SK-N-SH (cell line): Measurements from ENCODE around the gene IL1F10. TPM values are rescaled to one million over a fixed set of nuclear protein-coding genes. Genes with fewer than 3 reads are reported as not detected.

Experiments used
- CTCF ChIA-PET: fragments of 300-600, 350-600 bp; formaldehyde crosslinking; extraction: SDS; loops from one replicate; lab custom pipeline; 2021; lab: Yijun Ruan, JAX
- POLR2A ChIA-PET: fragments of 350-600 bp; sonication (Branson Sonifier 250); formaldehyde crosslinking; extraction: SDS; loops from one replicate; lab custom pipeline; 2020; ENCODE audit warnings: antibody characterized with exemption, inconsistent platforms; lab: Yijun Ruan, JAX
- DNase-seq: peaks from one replicate; pipeline ENCODE4 v3.0.0; 2012
- H2AFZ ChIP-seq: fragments of 200-600 bp; sonication (generic); 2 replicates; pipeline ENCODE4 v1.8.1; 2016; ENCODE audit warnings: antibody characterized with exemption, mild to moderate bottlenecking, low read depth
- H3F3A ChIP-seq: fragments of 200-600 bp; sonication (generic); replicated peaks from 2 replicates; pipeline ENCODE3; 2016; ENCODE audit warnings: antibody characterized with exemption, mild to moderate bottlenecking; ENCODE audit not compliant: insufficient read depth
- H3K27ac ChIP-seq, 2 experiments: fragments of 200-500 bp in 1 of 2; fragments of 200-600 bp in 1 of 2; sonication (Bioruptor generic) in 1 of 2; sonication (generic), shearing (Covaris generic) in 1 of 2; 2 replicates each; pipeline versions ENCODE4 v1.5.1 to v1.6.1; 2014 to 2016; ENCODE audit warnings: low read depth in 2 of 2, inconsistent platforms in 1 of 2, low read length in 1 of 2, mild to moderate bottlenecking in 1 of 2, mixed read lengths in 1 of 2
- H3K27me3 ChIP-seq: fragments of 200-600 bp; sonication (generic), shearing (Covaris generic); 2 replicates; pipeline ENCODE4 v1.6.1; 2016; ENCODE audit warnings: mixed run types; ENCODE audit not compliant: insufficient read depth
- H3K36me3 ChIP-seq, 2 experiments: fragments of 200-500 bp in 1 of 2; fragments of 200-600 bp in 1 of 2; sonication (Bioruptor generic) in 1 of 2; sonication (generic) in 1 of 2; replicated peaks in 1 of 2; 2 replicates each; pipeline versions ENCODE3 to v1.5.1; 2014 to 2016; ENCODE audit warnings: low read length in 1 of 2, mild to moderate bottlenecking in 1 of 2; ENCODE audit not compliant: insufficient read depth in 2 of 2, control insufficient read depth in 1 of 2
- H3K4me1 ChIP-seq, 2 experiments: fragments of 200-500 bp in 1 of 2; fragments of 200-600 bp in 1 of 2; sonication (Bioruptor generic) in 1 of 2; sonication (generic), shearing (Covaris generic) in 1 of 2; 2 replicates each; pipeline versions ENCODE4 v1.5.1 to v1.6.1; 2014 to 2016; ENCODE audit warnings: low read depth in 1 of 2, low read length in 1 of 2, mixed run types in 1 of 2; ENCODE audit not compliant: insufficient read depth in 2 of 2, control insufficient read depth in 1 of 2
- H3K4me2 ChIP-seq: fragments of 200-600 bp; sonication (generic), shearing (Covaris generic); 2 replicates; pipeline ENCODE4 v1.6.1; 2017; ENCODE audit warnings: mixed run types
- H3K4me3 ChIP-seq, 2 experiments: fragments of 200-500 bp in 1 of 2; fragments of 200-600 bp in 1 of 2; sonication (Bioruptor generic) in 1 of 2; sonication (generic), shearing (Covaris generic) in 1 of 2; 2 replicates each; pipeline versions ENCODE4 v1.5.1 to v1.8.1; 2014 to 2016; ENCODE audit warnings: low read depth in 2 of 2, inconsistent platforms in 1 of 2, low read length in 1 of 2, mild to moderate bottlenecking in 1 of 2, mixed read lengths in 1 of 2, moderate library complexity in 1 of 2
- H3K79me2 ChIP-seq: fragments of 200-600 bp; sonication (generic); 2 replicates; pipeline ENCODE4 v1.8.1; 2017; ENCODE audit warnings: mild to moderate bottlenecking; ENCODE audit not compliant: insufficient read depth
- H3K9ac ChIP-seq: fragments of 200-600 bp; sonication (generic); 2 replicates; pipeline ENCODE4 v1.6.1; 2017; ENCODE audit warnings: mixed run types
- H3K9me2 ChIP-seq: fragments of 200-600 bp; sonication (generic); 2 replicates; pipeline ENCODE4 v1.6.1; 2017; ENCODE audit warnings: mixed run types
- H3K9me3 ChIP-seq: fragments of 200-600 bp; sonication (generic); 2 replicates; pipeline ENCODE4 v1.6.1; 2017; ENCODE audit warnings: mixed run types, mild to moderate bottlenecking, moderate library complexity
- H4K20me1 ChIP-seq: fragments of 200-600 bp; sonication (generic); 2 replicates; pipeline ENCODE4 v1.6.1; 2017; ENCODE audit warnings: mild to moderate bottlenecking, mixed run types; ENCODE audit not compliant: insufficient read depth
- ELF1 ChIP-seq: IDR thresholded peaks from 2 replicates; pipeline ENCODE4 v1.4.0; 2012
- EP300 ChIP-seq, 2 experiments: IDR thresholded peaks; 2 replicates each; pipeline versions ENCODE4 v1.4.0 to v1.6.1; 2012; ENCODE audit warnings: borderline replicate concordance in 1 of 2, low read depth in 1 of 2, low read length in 1 of 2
- FOXJ3 ChIP-seq: sonication (generic); formaldehyde crosslinking; IDR thresholded peaks from 2 replicates; pipeline ENCODE4 v1.5.1; 2020; ENCODE audit warnings: mild to moderate bottlenecking, missing genetic modification reagents
- FOXM1 ChIP-seq: IDR thresholded peaks from 2 replicates; pipeline ENCODE4 v1.4.0; 2012; ENCODE audit warnings: low read depth, mild to moderate bottlenecking
- GABPA ChIP-seq: IDR thresholded peaks from 2 replicates; pipeline ENCODE4 v1.4.0; 2012; ENCODE audit warnings: low read depth, mild to moderate bottlenecking
- GATA2 ChIP-seq: sonication (generic); formaldehyde crosslinking; IDR thresholded peaks from 2 replicates; pipeline ENCODE4 v1.5.0; 2020; ENCODE audit warnings: mild to moderate bottlenecking, missing genetic modification reagents
- MEF2A ChIP-seq: IDR thresholded peaks from 2 replicates; pipeline ENCODE4 v1.4.0; 2012; ENCODE audit warnings: low read depth, borderline replicate concordance
- RAD21 ChIP-seq: IDR thresholded peaks from 2 replicates; pipeline ENCODE4 v1.6.1; 2012; ENCODE audit warnings: mild to moderate bottlenecking, low read length
- RCOR1 ChIP-seq: fragments of 150-350 bp; IDR thresholded peaks from 2 replicates; pipeline ENCODE4 v1.6.1; 2017; ENCODE audit warnings: antibody characterized with exemption, low read length
- RFX5 ChIP-seq: IDR thresholded peaks from 2 replicates; pipeline ENCODE4 v1.6.1; 2012; ENCODE audit warnings: mild to moderate bottlenecking, improper control_type of control experiment, low read length
- RXRA ChIP-seq: IDR thresholded peaks from 2 replicates; pipeline ENCODE4 v1.4.0; 2012; ENCODE audit warnings: low read depth, mild to moderate bottlenecking, borderline replicate concordance
- SIN3A ChIP-seq: IDR thresholded peaks from 2 replicates; pipeline ENCODE4 v1.6.1; 2012; ENCODE audit warnings: low read depth, mild to moderate bottlenecking, low read length, moderate library complexity, borderline replicate concordance
- TAF1 ChIP-seq: IDR thresholded peaks from 2 replicates; pipeline ENCODE4 v1.6.1; 2012; ENCODE audit warnings: low read depth, mild to moderate bottlenecking, low read length, moderate library complexity, borderline replicate concordance
- WGBS: methylation state at CpG from one replicate; pipeline ENCODE4 v1.1.6; 2017; ENCODE audit warnings: low lambda C conversion rate; 5-methylcytosine and 5-hydroxymethylcytosine counted together
- polyA plus RNA-seq, 3 experiments: library from polyadenylated mRNA; depleted of rRNA; stranded (reverse); fragments of >200 nt; gene quantifications; 2 replicates each; pipeline ENCODE4 v1.2.3, GENCODE V29; 2012
- TF ChIP-seq, protein P1 (sequence below): fragments of 200-600 bp; sonication (generic); IDR thresholded peaks from 2 replicates; pipeline ENCODE4 v1.6.1; 2017; ENCODE audit warnings: antibody characterized with exemption, mild to moderate bottlenecking, moderate library complexity
- TF ChIP-seq, protein P2 (sequence below): IDR thresholded peaks from 2 replicates; pipeline ENCODE4 v1.4.0; 2012; ENCODE audit warnings: low read depth, borderline replicate concordance
- TF ChIP-seq, protein P3 (sequence below): fragments of 150-350 bp; IDR thresholded peaks from 2 replicates; pipeline ENCODE4 v1.6.1; 2017; ENCODE audit warnings: antibody characterized with exemption, low read length, low read depth, borderline replicate concordance

IL1F10 gene
- polyA plus RNA-seq, 1 of the 3 experiments (the other 2 are of a cell fraction) = not detected

DNA sequence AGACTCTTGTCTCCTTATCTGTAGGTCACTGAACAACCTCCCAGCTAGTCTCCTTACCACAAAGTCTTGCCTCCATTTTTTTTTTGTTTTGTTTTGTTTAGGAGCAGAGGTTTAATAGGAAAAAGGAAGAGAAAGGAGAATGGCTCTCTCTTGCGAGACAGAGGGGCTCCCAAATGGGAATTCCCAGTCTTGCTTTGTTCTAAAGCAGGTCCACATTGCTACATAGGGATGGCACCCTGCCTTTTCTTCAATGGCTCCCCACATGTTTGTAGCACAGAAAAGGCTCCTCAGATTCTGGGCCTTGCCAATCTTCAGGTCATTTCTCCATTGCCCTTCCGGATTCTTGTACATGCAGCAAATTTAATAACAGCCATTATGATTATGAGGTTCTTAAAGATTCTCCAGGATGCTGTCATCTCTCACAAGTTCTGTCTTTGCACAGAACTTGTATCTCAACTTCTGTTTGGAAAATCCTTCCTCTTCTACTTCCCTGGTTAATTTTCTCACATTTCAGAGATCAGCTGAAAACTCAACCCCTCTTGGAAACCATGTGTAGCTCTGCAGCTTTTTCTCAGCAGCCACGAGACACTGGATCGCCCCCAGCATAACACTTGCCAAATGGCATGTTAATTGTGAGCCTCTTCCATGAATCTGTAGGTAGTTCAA, 23.6 kb downstream of the IL1F10 start:
- POLR2A ChIA-PET = no interaction called here
- 3% methylated on average over 4 of the region's 4 CpGs for WGBS

DNA sequence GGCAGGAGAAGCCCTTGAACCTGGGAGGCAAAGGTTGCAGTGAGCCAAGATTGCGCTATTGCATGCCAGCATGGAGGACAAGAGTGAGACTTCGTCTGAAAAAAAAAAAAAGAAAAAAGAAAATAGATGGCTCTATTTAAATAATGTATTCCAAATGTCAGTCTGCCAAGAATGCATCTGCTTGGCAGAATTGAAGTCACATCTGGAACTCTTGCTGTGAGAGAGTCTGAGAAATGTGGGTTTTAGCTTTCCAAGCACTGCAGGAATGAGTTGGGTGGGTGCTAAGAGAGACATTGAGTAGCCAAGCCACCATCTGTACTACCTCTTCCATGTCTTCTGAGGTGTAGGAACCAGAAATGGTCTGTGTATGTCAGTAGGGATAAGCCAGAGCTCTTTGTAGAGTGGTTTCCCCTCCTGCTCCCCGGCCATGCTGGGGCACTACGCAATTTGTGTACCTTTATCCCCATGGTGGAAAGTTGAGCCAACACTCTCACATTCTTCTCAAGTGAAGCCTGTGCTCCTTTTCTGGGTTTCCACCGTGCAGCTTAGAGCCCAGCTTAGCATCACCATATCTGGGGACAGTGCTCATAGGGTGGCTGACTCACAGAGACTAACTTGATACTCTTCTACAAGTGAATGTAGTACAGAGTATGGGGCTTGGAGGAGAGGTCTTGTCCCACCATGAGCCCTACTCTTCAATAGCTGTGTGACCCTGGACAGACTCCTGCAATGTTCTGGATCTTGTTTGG, 25.3 kb downstream of the IL1F10 start:
- Histone ChIP-seq H4K20me1 (no peaks in the 10 kb centered on the region), H3K9me3 (no peaks in the 10 kb centered on the region), H3K27ac (no peak overlapping the region), H3K36me3 (no peaks in the 10 kb centered on the region), H3K79me2 (no peaks in the 10 kb centered on the region), H3K4me3 (no peak overlapping the region), H3K4me1 (no peaks in the 10 kb centered on the region), H3F3A (no peaks in the 10 kb centered on the region), H3K9ac (no peak overlapping the region), H3K9me2 (no peaks in the 10 kb centered on the region), H2AFZ (no peak overlapping the region), H3K27me3 (no peaks in the 10 kb centered on the region; the same call in 1 of the 2 replicates), H3K4me2 (no peak overlapping the region)
- 2% methylated on average over 5 of the region's 5 CpGs for WGBS
- CTCF ChIA-PET = interaction anchor here (0.8 kb wide), 1 partner anchor 44 kb away, joined by 3 read pairs; no protein-coding TSS in a partner anchor
- no peak for DNase-seq
- TF ChIP-seq, protein P1, sequence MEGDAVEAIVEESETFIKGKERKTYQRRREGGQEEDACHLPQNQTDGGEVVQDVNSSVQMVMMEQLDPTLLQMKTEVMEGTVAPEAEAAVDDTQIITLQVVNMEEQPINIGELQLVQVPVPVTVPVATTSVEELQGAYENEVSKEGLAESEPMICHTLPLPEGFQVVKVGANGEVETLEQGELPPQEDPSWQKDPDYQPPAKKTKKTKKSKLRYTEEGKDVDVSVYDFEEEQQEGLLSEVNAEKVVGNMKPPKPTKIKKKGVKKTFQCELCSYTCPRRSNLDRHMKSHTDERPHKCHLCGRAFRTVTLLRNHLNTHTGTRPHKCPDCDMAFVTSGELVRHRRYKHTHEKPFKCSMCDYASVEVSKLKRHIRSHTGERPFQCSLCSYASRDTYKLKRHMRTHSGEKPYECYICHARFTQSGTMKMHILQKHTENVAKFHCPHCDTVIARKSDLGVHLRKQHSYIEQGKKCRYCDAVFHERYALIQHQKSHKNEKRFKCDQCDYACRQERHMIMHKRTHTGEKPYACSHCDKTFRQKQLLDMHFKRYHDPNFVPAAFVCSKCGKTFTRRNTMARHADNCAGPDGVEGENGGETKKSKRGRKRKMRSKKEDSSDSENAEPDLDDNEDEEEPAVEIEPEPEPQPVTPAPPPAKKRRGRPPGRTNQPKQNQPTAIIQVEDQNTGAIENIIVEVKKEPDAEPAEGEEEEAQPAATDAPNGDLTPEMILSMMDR = no peak
- TF ChIP-seq ELF1 (no peak), GABPA (no peak), SIN3A (no peak), FOXJ3 (CRISPR knock-in tag) (no peak)
- TF ChIP-seq, protein P2, sequence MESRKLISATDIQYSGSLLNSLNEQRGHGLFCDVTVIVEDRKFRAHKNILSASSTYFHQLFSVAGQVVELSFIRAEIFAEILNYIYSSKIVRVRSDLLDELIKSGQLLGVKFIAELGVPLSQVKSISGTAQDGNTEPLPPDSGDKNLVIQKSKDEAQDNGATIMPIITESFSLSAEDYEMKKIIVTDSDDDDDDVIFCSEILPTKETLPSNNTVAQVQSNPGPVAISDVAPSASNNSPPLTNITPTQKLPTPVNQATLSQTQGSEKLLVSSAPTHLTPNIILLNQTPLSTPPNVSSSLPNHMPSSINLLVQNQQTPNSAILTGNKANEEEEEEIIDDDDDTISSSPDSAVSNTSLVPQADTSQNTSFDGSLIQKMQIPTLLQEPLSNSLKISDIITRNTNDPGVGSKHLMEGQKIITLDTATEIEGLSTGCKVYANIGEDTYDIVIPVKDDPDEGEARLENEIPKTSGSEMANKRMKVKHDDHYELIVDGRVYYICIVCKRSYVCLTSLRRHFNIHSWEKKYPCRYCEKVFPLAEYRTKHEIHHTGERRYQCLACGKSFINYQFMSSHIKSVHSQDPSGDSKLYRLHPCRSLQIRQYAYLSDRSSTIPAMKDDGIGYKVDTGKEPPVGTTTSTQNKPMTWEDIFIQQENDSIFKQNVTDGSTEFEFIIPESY = no peak
- POLR2A ChIA-PET = no interaction called here

More for the DNA sequence above, 23.6 kb downstream of the IL1F10 start:
- H3K9me3 ChIP-seq = no peaks in the 10 kb centered on the region
- CTCF ChIA-PET = no interaction called here
- no peaks in the 10 kb centered on the region for H3K36me3 ChIP-seq
- H3K27me3 ChIP-seq = no peaks in the 10 kb centered on the region; the same call in 1 of the 2 replicates
- no peaks in the 10 kb centered on the region for H3K79me2 ChIP-seq
- no peaks in the 10 kb centered on the region for H4K20me1 ChIP-seq
- no peak overlapping the region for H3K4me3 ChIP-seq
- H3K9me2 ChIP-seq = no peaks in the 10 kb centered on the region
- H3K27ac ChIP-seq = no peak overlapping the region
- no peak for TF ChIP-seq EP300 (IDR thresholded peaks at IDR 0.05; ENCODE audit: borderline replicate concordance in 1 of 2, low read depth in 1 of 2, low read length in 1 of 2)
- TF ChIP-seq RAD21 = no peak
- TF ChIP-seq GATA2 (CRISPR knock-in tag) = no peak
- TF ChIP-seq, protein P3, sequence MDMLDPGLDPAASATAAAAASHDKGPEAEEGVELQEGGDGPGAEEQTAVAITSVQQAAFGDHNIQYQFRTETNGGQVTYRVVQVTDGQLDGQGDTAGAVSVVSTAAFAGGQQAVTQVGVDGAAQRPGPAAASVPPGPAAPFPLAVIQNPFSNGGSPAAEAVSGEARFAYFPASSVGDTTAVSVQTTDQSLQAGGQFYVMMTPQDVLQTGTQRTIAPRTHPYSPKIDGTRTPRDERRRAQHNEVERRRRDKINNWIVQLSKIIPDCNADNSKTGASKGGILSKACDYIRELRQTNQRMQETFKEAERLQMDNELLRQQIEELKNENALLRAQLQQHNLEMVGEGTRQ = no peak
- no peak for TF ChIP-seq MEF2A
- TF ChIP-seq TAF1 = no peak
- no peak for TF ChIP-seq RFX5
- no peak for TF ChIP-seq FOXM1
- TF ChIP-seq GABPA = no peak
- no peak for TF ChIP-seq RCOR1
- no peak for TF ChIP-seq RXRA
- TF ChIP-seq, all 33 proteins: peak for 0
- H3F3A ChIP-seq = no peaks in the 10 kb centered on the region
- no peak overlapping the region for H3K9ac ChIP-seq
- no peak overlapping the region for H3K4me2 ChIP-seq
- no peak overlapping the region for H2AFZ ChIP-seq
- no peaks in the 10 kb centered on the region for H3K4me1 ChIP-seq
- DNase-seq = no peak
